ENCODE results near the gene CSTF1.
"Not testable (repeated sequence)": the region's sequence is repeated elsewhere in the genome, so short reads cannot be mapped to it uniquely, and the experiment has no call there.

The CSTF1 gene

DNA sequence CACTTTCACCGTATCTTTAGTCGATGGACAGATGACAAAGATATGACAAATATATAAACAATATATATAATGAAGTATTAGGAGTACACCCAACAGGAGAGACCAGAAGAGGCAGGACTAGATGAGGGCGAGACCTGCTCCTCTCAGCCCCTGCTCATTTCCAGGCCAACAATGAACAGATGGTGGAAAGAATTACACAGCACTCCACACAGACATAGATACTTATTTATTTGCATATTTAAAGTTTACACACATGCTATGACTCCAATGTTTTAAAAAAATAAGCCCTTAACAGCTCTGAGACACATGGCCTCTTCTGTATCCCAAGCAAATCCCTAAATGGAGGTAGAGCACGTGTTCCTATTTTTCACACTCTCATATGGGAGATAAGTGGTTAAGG, 23.3 kb upstream of the CSTF1 start:
- DNase-seq (ENCODE audit: low read depth in 2 of 2) = no peak

DNA sequence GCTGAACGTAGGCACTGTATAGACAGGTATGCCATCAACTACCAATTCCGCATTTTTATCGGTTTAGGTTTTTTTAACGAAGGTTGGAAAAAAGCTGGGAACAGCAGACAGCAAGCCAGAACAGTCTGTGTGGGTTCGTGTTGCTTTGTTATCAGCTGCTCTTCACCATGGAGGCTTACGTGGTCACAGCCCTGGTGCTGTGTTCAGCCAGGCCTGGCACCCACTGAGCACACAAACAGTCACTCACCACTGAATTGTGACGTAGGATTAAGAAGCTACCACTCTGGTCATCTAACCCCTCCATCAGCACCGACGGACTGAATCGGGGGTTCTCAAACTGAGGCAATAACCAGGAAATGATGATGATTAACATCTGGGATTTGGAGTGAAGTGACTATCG, 20.5 kb upstream of the CSTF1 start:
- no peak for DNase-seq (ENCODE audit: low read depth in 2 of 2)

DNA sequence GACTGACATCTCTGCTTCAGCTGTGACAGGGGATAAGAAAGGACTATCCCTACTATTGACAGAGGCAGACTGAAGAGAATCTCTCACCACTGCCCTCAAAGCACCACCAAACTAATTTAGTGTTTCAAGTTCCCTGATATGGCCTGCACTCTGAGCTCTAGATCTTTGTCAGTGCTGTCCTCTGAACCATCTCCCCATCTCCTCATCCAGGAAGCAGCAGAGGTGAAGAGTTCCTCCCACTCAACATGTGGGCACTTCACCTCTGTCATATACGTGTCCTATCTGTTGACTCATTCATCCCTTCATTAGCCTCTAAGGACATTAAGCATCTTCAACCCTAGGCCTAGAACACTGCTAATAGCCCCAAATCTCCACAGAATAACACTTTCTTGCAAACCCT, 19.6 kb upstream of the CSTF1 start:
- DNase-seq (ENCODE audit: low read depth in 2 of 2) = no peak

GRCh38 chr20:56373942-56374341, 18.5 kb upstream of the CSTF1 start:
- DNase-seq (ENCODE audit: low read depth in 2 of 2) = no peak

DNA sequence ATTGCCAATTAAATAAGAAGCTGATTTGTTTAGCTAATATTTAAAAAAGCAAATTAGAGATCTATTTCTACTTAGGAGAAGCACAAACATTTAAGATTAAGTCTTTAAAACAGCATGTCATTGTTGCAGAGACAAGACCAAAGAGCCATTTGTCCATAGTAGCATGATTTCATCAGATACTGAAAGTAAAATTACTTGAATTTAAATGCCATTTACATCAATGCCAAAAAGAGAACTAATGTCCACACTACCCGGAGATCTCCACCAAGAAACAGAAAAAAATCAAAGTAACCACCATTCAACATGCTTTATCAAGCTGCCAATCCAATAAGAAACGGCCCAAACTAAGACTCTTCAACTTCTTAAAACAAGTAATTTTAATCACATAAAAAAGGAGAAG, 16.1 kb upstream of the CSTF1 start:
- DNase-seq (ENCODE audit: low read depth in 2 of 2) = no peak

GRCh38 chr20:56378386-56378785, 14.1 kb upstream of the CSTF1 start:
- no peak for DNase-seq (ENCODE audit: low read depth in 2 of 2)

DNA sequence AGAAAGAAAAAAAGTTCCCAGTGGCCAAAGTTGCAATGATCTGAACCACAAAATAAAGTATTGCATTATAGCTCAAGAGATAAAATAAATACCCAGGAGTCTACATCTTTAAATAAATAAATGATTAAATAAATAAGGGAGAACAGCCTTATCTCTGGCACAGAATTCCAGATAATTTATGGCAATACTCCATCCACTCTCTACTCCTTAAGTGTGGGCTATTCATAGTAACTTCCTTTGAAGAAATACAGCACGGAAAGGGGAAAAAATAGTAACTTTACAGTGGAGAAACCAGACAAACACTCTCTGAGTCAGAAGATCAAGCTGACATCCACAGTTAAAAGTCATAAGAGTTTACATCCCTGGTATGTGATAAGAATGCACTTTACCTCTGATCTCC, 12.1 kb upstream of the CSTF1 start:
- DNase-seq (ENCODE audit: low read depth in 2 of 2) = no peak

GRCh38 chr20:56381501-56381900, 10.9 kb upstream of the CSTF1 start:
- no peak for DNase-seq (ENCODE audit: low read depth in 2 of 2)

DNA sequence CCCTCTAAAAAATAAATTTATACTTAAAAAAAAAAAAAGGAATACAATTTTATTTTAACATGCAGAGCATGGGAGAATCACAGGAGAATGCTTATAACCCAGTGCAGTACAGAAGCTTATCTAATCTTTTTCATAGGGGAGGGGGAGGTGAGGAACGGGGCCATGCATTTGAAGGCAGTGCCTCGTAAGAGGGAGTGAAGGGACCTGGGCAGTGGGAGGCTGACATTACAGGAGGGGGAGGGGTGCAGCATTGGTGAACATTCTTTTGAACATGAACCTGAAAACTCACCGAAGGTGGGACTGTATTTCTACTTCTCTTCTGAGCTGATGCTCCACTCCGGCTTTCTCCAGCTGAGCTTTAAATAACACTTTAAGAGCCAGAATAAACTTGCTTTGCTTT, 9.7 kb upstream of the CSTF1 start:
- no peak for DNase-seq (ENCODE audit: low read depth in 2 of 2)

GRCh38 chr20:56383334-56383733, 9.1 kb upstream of the CSTF1 start:
- no peak for DNase-seq (ENCODE audit: low read depth in 2 of 2)

- no peak for DNase-seq (ENCODE audit: low read depth in 2 of 2)
Measured at GRCh38 chr20:56385130-56385529, 7.3 kb upstream of the CSTF1 start.

DNA sequence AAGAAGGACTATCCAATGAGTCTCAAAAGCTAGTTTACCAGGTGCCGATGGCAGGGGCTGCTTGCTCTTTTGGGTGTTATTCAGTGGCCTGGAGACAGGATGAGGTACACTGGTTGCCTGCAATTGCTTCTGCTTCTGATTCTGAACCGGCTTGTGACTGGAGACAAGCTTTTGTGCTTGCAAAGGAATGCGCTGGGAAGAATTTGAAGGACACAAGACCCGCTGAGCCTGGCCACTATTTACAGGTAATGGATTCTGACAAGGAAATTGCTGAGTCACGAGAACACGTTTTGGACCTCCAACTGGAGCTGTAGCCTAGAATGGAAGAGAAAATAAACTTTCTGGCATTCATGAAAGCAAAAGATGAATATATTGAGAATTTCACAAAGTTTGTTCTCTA, 6.2 kb upstream of the CSTF1 start:
- no peak for DNase-seq (ENCODE audit: low read depth in 2 of 2)

GRCh38 chr20:56388882-56389281, 3.6 kb upstream of the CSTF1 start:
- no peak for DNase-seq (ENCODE audit: low read depth in 2 of 2)

GRCh38 chr20:56389807-56390206, 2.6 kb upstream of the CSTF1 start:
- no peak for DNase-seq (ENCODE audit: low read depth in 2 of 2)

GRCh38 chr20:56390396-56390795, 2.0 kb upstream of the CSTF1 start:
- not testable (repeated sequence) for DNase-seq (ENCODE audit: low read depth in 2 of 2)

GRCh38 chr20:56391037-56391436, 1.4 kb upstream of the CSTF1 start:
- DNase-seq (ENCODE audit: low read depth in 2 of 2) = no peak

DNA sequence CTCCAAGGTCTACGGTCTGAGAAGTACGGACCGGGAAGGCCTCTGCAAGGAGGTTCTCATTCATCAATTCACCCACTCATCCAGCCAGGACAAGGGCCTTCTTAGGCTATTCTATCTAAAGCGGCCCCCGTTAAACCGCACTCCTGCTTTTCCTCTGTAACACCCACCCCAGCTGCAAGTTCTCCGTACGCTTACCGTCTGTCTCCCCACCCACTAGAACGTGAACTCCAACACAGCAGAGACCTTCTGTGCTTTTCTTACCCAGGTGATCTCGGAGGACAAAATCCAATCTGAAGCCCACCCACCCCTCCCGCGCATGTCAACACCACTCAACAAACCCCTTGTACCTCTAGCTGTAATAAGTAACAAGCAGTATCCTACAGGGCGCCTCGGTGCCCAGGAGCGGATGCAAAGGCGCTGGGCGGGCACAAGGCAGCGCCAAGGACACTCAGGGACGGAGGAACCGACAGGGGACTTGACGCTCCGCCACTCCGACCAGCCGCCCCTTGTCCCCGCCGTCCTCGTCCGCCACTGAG, 781 bp upstream of the CSTF1 start:
- no peak for DNase-seq (ENCODE audit: low read depth in 2 of 2)

- DNase-seq (ENCODE audit: low read depth in 2 of 2) = no peak
Measured at GRCh38 chr20:56392881-56393482, 537 bp downstream of the CSTF1 start.

- no peak for DNase-seq (ENCODE audit: low read depth in 2 of 2)
Measured at GRCh38 chr20:56393653-56394052, 1.2 kb downstream of the CSTF1 start.

DNA sequence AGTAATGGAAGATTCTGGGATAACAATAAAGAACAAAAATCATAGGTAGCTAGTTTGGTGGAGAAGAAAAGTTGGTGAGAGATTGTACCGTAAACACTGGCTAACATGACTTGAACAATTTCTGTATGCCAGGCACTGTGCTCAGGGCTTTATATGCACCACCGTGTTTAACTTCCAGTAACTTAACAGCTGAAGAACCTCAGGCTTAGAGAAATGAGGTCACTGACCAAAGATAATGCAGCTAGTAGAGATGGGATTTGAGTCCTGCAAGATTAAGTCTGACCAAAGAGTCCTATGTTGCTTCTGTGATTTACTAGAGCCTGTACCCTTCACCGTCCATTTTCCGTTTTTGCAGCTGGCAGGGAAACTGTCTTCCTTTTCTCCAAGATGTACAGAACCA, 2.7 kb downstream of the CSTF1 start:
- no peak for DNase-seq (ENCODE audit: low read depth in 2 of 2)

- peak in 1 of 2 donors; percentile 48 for DNase-seq (ENCODE audit: low read depth in 2 of 2)
Measured at GRCh38 chr20:56400001-56400640, 7.7 kb downstream of the CSTF1 start.

DNA sequence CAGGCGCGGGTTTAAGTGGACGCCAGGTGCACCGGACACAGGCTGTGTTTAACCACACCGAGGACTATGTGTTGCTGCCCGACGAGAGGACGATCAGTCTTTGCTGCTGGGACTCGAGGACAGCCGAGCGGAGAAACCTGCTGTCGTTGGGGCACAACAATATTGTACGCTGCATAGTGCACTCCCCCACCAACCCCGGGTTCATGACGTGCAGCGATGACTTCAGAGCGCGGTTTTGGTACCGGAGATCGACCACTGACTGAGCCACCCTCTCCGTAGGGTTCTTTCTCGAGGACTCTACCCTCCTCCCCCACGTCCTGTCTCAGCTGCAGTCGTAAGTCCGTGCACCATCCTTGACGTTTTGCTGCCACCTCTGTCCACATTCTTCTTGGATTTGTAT, 11.0 kb downstream of the CSTF1 start:
- DNase-seq (ENCODE audit: low read depth in 2 of 2) = no peak

- DNase-seq (ENCODE audit: low read depth in 2 of 2) = not testable (repeated sequence)
Measured at GRCh38 chr20:56405356-56405755, 12.9 kb downstream of the CSTF1 start.

DNA sequence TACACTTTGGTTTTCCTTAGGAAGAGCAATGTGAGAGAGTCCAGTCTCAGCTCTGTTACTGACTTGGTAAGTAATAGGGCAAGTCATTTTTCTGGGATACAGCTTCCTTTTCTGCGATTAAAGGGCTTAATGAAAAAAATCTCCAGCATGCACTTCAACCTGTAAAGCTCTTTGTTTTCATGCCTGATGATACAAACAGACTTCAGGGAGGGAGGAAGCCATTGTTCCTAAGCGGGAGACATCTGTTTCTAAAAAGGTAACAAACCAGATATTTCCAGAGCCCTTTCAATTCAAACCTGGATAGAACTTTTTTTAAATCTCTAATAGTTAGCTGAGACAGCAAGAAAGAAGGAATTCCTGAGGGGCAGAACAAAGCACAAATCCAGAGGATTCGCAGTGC, 14.5 kb downstream of the CSTF1 start:
- DNase-seq (ENCODE audit: low read depth in 2 of 2) = no peak
